Neural progenitor cell (in vitro differentiated cells): Measurements from ENCODE around the gene ADGRA1. TPM values are rescaled to one million over a fixed set of nuclear protein-coding genes. Genes with fewer than 3 reads are reported as not detected.

Experiments
- DNase-seq: peaks from one replicate; pipeline ENCODE4 v3.0.0-alpha.2; 2016; ENCODE audit warnings: low spot score
- H2AFZ ChIP-seq: fragments of 200-600 bp; sonication (generic); replicated peaks from 2 replicates; pipeline ENCODE4 v1.6.1; 2016; ENCODE audit warnings: antibody characterized with exemption
- H3F3A ChIP-seq: fragments of 200-600 bp; sonication (generic); 2 replicates; pipeline ENCODE4 v1.6.1; 2016; ENCODE audit warnings: antibody characterized with exemption, low read depth
- H3K27ac ChIP-seq: fragments of 200-600 bp; sonication (generic); 2 replicates; pipeline ENCODE4 v1.5.1; 2016; ENCODE audit warnings: mild to moderate bottlenecking
- H3K27me3 ChIP-seq: fragments of 200-600 bp; sonication (generic); 2 replicates; pipeline ENCODE4 v1.6.1; 2016; ENCODE audit warnings: mild to moderate bottlenecking, moderate library complexity
- H3K36me3 ChIP-seq: fragments of 200-600 bp; sonication (generic); 2 replicates; pipeline ENCODE4 v1.5.1; 2016
- H3K4me1 ChIP-seq: fragments of 200-600 bp; sonication (generic); 2 replicates; pipeline ENCODE4 v1.6.1; 2016; ENCODE audit warnings: mixed run types
- H3K4me2 ChIP-seq: fragments of 200-600 bp; sonication (generic); 2 replicates; pipeline ENCODE4 v1.6.1; 2016
- H3K4me3 ChIP-seq: fragments of 200-600 bp; sonication (generic); 2 replicates; pipeline ENCODE4 v1.5.1; 2016
- H3K79me2 ChIP-seq: fragments of 200-600 bp; sonication (generic); 2 replicates; pipeline ENCODE4 v1.6.1; 2016; ENCODE audit warnings: low read depth
- H3K9ac ChIP-seq: fragments of 200-600 bp; sonication (generic); 2 replicates; pipeline ENCODE4 v1.6.1; 2016
- H3K9me3 ChIP-seq: fragments of 200-600 bp; sonication (generic); 2 replicates; pipeline ENCODE4 v1.5.1; 2016; ENCODE audit warnings: low read depth
- H4K20me1 ChIP-seq: fragments of 200-600 bp; sonication (generic); 2 replicates; pipeline ENCODE4 v1.6.1; 2016; ENCODE audit warnings: low read depth
- H3K27ac Mint-ChIP-seq: 3 replicates; pipeline ENCODE4 v1.8.0; 2021; ENCODE audit warnings: mixed read lengths
- H3K27me3 Mint-ChIP-seq: 2 replicates; pipeline ENCODE4 v1.8.0; 2022; ENCODE audit warnings: low read depth, mild to moderate bottlenecking, inconsistent platforms, moderate library complexity, mixed read lengths; ENCODE audit not compliant: insufficient read depth
- H3K36me3 Mint-ChIP-seq: 3 replicates; pipeline ENCODE4 v1.8.0; 2021; ENCODE audit warnings: mixed read lengths
- H3K4me1 Mint-ChIP-seq: 3 replicates; pipeline ENCODE4 v1.8.0; 2021; ENCODE audit warnings: mixed read lengths
- H3K4me3 Mint-ChIP-seq: 3 replicates; pipeline ENCODE4 v1.8.0; 2021; ENCODE audit warnings: mild to moderate bottlenecking, moderate library complexity, mixed read lengths
- H3K9me3 Mint-ChIP-seq: 3 replicates; pipeline ENCODE4 v1.8.0; 2020; ENCODE audit warnings: mixed read lengths
- CTCF ChIP-seq: fragments of 200-600 bp; sonication (generic); IDR thresholded peaks from 2 replicates; pipeline ENCODE4 v1.5.1; 2017; ENCODE audit warnings: antibody characterized with exemption, mild to moderate bottlenecking
- EZH2 ChIP-seq: fragments of 200-600 bp; sonication (generic); IDR thresholded peaks from 2 replicates; pipeline ENCODE4 v1.6.1; 2017; ENCODE audit warnings: antibody characterized with exemption, mild to moderate bottlenecking, moderate library complexity
- EZH2phosphoT487 ChIP-seq: fragments of 200-600 bp; sonication (generic); IDR thresholded peaks from 2 replicates; pipeline ENCODE4 v1.6.1; 2017; ENCODE audit warnings: antibody characterized with exemption
- total RNA-seq: library from RNA; depleted of rRNA; stranded (reverse); fragments of >200 nt; gene quantifications from 2 replicates; pipeline ENCODE4 v1.2.3, GENCODE V29; 2015; ENCODE audit warnings: low replicate concordance

ADGRA1 gene
- total RNA-seq, 1 donor from 2014 or later, result not detected

GRCh38 chr10:133059093-133059470, 28.6 kb upstream of the ADGRA1 start:
- Mint-ChIP-seq H3K27ac (no peak overlapping the region), H3K4me1 (peaks cover 24% of the 10 kb centered on the region), H3K36me3 (no peaks in the 10 kb centered on the region), H3K4me3 (no peak overlapping the region), H3K9me3 (peaks cover 2% of the 10 kb centered on the region), H3K27me3 (peaks cover 21% of the 10 kb centered on the region)
- H2AFZ ChIP-seq, result no peak overlapping the region
- H3K36me3 ChIP-seq, result no peaks in the 10 kb centered on the region
- H3K27ac ChIP-seq, result no peak overlapping the region
- H3K4me3 ChIP-seq, result no peak overlapping the region
- no peak for DNase-seq
- no peaks in the 10 kb centered on the region for H3K27me3 ChIP-seq
- no peaks in the 10 kb centered on the region for H3F3A ChIP-seq
- TF ChIP-seq EZH2phosphoT487 (no peak), CTCF (no peak), EZH2 (no peak)
- no peaks in the 10 kb centered on the region for H3K9me3 ChIP-seq
- H3K4me2 ChIP-seq, result no peak overlapping the region
- no peaks in the 10 kb centered on the region for H3K79me2 ChIP-seq
- no peaks in the 10 kb centered on the region for H3K4me1 ChIP-seq
- H4K20me1 ChIP-seq, result no peaks in the 10 kb centered on the region
- H3K9ac ChIP-seq, result no peak overlapping the region

DNA sequence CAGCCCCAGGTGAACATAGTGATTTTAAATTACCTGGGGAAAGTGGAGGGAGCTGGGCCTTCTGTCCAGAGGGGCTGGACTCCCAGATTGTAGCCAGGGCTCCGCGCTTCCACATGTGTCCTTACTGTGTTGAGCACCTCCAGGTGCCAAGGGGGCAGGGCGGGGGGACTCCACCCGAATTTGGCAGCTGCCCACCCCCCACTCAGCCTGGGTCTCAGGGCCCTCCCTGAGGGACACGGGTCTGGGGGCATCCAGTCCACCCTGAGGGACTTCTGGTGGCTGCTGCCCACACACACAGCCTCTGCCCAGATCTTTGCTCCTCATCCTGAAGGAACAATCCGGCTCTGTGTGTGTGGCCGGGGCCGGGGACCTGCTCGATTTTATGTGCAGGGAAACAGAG, 28.2 kb upstream of the ADGRA1 start:
- Histone ChIP-seq H3K9me3 (no peaks in the 10 kb centered on the region), H3K4me1 (no peaks in the 10 kb centered on the region), H4K20me1 (no peaks in the 10 kb centered on the region), H3F3A (no peaks in the 10 kb centered on the region), H3K79me2 (no peaks in the 10 kb centered on the region), H3K4me2 (no peak overlapping the region), H3K4me3 (no peak overlapping the region), H3K9ac (no peak overlapping the region), H2AFZ (no peak overlapping the region), H3K27ac (no peak overlapping the region), H3K27me3 (no peaks in the 10 kb centered on the region), H3K36me3 (no peaks in the 10 kb centered on the region)
- Mint-ChIP-seq H3K4me3 (no peak overlapping the region), H3K9me3 (peaks cover 2% of the 10 kb centered on the region), H3K27ac (no peak overlapping the region), H3K27me3 (peaks cover 21% of the 10 kb centered on the region), H3K36me3 (no peaks in the 10 kb centered on the region), H3K4me1 (peaks cover 24% of the 10 kb centered on the region)
- TF ChIP-seq EZH2phosphoT487 (no peak), CTCF (no peak), EZH2 (no peak)
- no peak for DNase-seq

GRCh38 chr10:133060022-133060421, 27.7 kb upstream of the ADGRA1 start:
- Histone ChIP-seq H4K20me1 (no peaks in the 10 kb centered on the region), H3K79me2 (no peaks in the 10 kb centered on the region), H3K36me3 (no peaks in the 10 kb centered on the region), H3K4me3 (no peak overlapping the region), H3K27ac (no peak overlapping the region), H3K9ac (no peak overlapping the region), H3K27me3 (no peaks in the 10 kb centered on the region), H3K9me3 (no peaks in the 10 kb centered on the region), H3F3A (no peaks in the 10 kb centered on the region), H2AFZ (no peak overlapping the region), H3K4me2 (no peak overlapping the region), H3K4me1 (no peaks in the 10 kb centered on the region)
- Mint-ChIP-seq H3K36me3 (no peaks in the 10 kb centered on the region), H3K27me3 (peaks cover 24% of the 10 kb centered on the region), H3K4me1 (peaks cover 24% of the 10 kb centered on the region), H3K4me3 (no peak overlapping the region), H3K27ac (no peak overlapping the region), H3K9me3 (peaks cover 5% of the 10 kb centered on the region)
- TF ChIP-seq EZH2 (no peak), EZH2phosphoT487 (no peak), CTCF (no peak)
- no peak for DNase-seq

- Histone ChIP-seq H3K9me3 (no peaks in the 10 kb centered on the region), H3K4me3 (no peak overlapping the region), H4K20me1 (no peaks in the 10 kb centered on the region), H3K27me3 (no peaks in the 10 kb centered on the region), H3K36me3 (no peaks in the 10 kb centered on the region), H3F3A (no peaks in the 10 kb centered on the region), H3K9ac (no peak overlapping the region), H3K27ac (no peak overlapping the region), H2AFZ (no peak overlapping the region), H3K4me2 (no peak overlapping the region), H3K79me2 (no peaks in the 10 kb centered on the region), H3K4me1 (no peaks in the 10 kb centered on the region)
- Mint-ChIP-seq H3K9me3 (peaks cover 3% of the 10 kb centered on the region), H3K27ac (no peak overlapping the region), H3K4me3 (no peak overlapping the region), H3K36me3 (no peaks in the 10 kb centered on the region), H3K27me3 (peaks cover 23% of the 10 kb centered on the region), H3K4me1 (peaks cover 22% of the 10 kb centered on the region)
- DNase-seq, result no peak
- TF ChIP-seq EZH2phosphoT487 (no peak), EZH2 (no peak)
Observed at GRCh38 chr10:133060466-133060865, 27.3 kb upstream of the ADGRA1 start.
